HepG2 (cell line): ENCODE results near the gene NLRC5. TPM values are rescaled to one million over a fixed set of nuclear protein-coding genes. Genes with fewer than 3 reads are reported as not detected.

Source experiments
- BHLHE40 ChIP-seq: IDR thresholded peaks from 2 replicates; pipeline ENCODE4 v1.6.1; 2011; ENCODE audit warnings: low read length, improper control_type of control experiment
- EZH2 ChIP-seq: conservative IDR thresholded peaks from 2 replicates; pipeline ENCODE4 v1.6.1; 2012; ENCODE audit warnings: mild to moderate bottlenecking, low read depth, low read length, moderate library complexity
- FOXC1 ChIP-seq: sonication (generic); formaldehyde crosslinking; IDR thresholded peaks from 2 replicates; pipeline ENCODE4 v1.8.0; 2022; ENCODE audit warnings: mild to moderate bottlenecking, missing genetic modification reagents, borderline replicate concordance
- HNRNPL ChIP-seq: fragments of 200-400 bp; formaldehyde crosslinking; IDR thresholded peaks from 2 replicates; pipeline ENCODE4 v1.6.1; 2017; ENCODE audit warnings: mild to moderate bottlenecking, low read depth, low read length
- KIAA2018 ChIP-seq: sonication (generic); formaldehyde crosslinking; IDR thresholded peaks from 2 replicates; pipeline ENCODE4 v1.5.0; 2020; ENCODE audit warnings: mild to moderate bottlenecking, missing genetic modification reagents, borderline replicate concordance
- KLF13 ChIP-seq: sonication (generic); formaldehyde crosslinking; IDR thresholded peaks from 2 replicates; pipeline ENCODE4 v1.4.0; 2020; ENCODE audit warnings: mild to moderate bottlenecking, missing genetic modification reagents
- PATZ1 ChIP-seq: sonication (generic); formaldehyde crosslinking; IDR thresholded peaks from 2 replicates; pipeline ENCODE4 v1.4.0; 2020; ENCODE audit warnings: missing genetic modification reagents
- RARA ChIP-seq: IDR thresholded peaks from 2 replicates; pipeline ENCODE4 v1.6.1; 2016; ENCODE audit warnings: missing genetic modification reagents, missing compliant biosample characterization
- TAF1 ChIP-seq: sonication (generic); formaldehyde crosslinking; IDR thresholded peaks from 2 replicates; pipeline ENCODE4 v1.4.0; 2020; ENCODE audit warnings: missing genetic modification reagents
- THAP11 ChIP-seq: IDR thresholded peaks from 2 replicates; pipeline ENCODE4 v1.6.1; 2016; ENCODE audit warnings: missing biosample characterization, missing genetic modification reagents
- ZFP82 ChIP-seq: sonication (generic); formaldehyde crosslinking; IDR thresholded peaks from 2 replicates; pipeline ENCODE4 v1.5.1; 2020; ENCODE audit warnings: mild to moderate bottlenecking, missing genetic modification reagents, borderline replicate concordance
- ZFY ChIP-seq: sonication (generic); formaldehyde crosslinking; IDR thresholded peaks from 2 replicates; pipeline ENCODE4 v1.4.0; 2020; ENCODE audit warnings: missing genetic modification reagents
- ZNF256 ChIP-seq: sonication (generic); formaldehyde crosslinking; conservative IDR thresholded peaks from 2 replicates; pipeline ENCODE4 v1.4.0; 2020; ENCODE audit warnings: missing genetic modification reagents
- ZNF260 ChIP-seq: sonication (generic); formaldehyde crosslinking; IDR thresholded peaks from 2 replicates; pipeline ENCODE4 v1.4.0; 2020; ENCODE audit warnings: missing genetic modification reagents, low read depth, mild to moderate bottlenecking, borderline replicate concordance
- ZNF567 ChIP-seq: sonication (generic); formaldehyde crosslinking; IDR thresholded peaks from 2 replicates; pipeline ENCODE4 v1.8.1; 2023; ENCODE audit warnings: mild to moderate bottlenecking, missing genetic modification reagents, borderline replicate concordance
- ZNF724P ChIP-seq: sonication (generic); formaldehyde crosslinking; IDR thresholded peaks from 2 replicates; pipeline ENCODE4 v1.8.0; 2022; ENCODE audit warnings: missing genetic modification reagents, borderline replicate concordance
- ZNF75D ChIP-seq: sonication (generic); formaldehyde crosslinking; IDR thresholded peaks from 2 replicates; pipeline ENCODE4 v1.8.1; 2023; ENCODE audit warnings: missing genetic modification reagents, mild to moderate bottlenecking, borderline replicate concordance
- polyA plus RNA-seq, 8 experiments: library from polyadenylated mRNA; depleted of rRNA in 3 of 8; stranded (reverse) in 7 of 8; unstranded in 1 of 8; fragments of >200 nt; fragmentation: Illumina TruSeq in 4 of 8; extraction: Trizol in 4 of 8; gene quantifications; 2 replicates each; pipeline versions ENCODE4 v1.2.1 to v1.2.3, GENCODE V29; 2011 to 2016; ENCODE audit warnings: low read depth in 4 of 8, missing spikeins in 1 of 8, mixed read lengths in 1 of 8; ENCODE audit not compliant: insufficient read depth in 1 of 8
- total RNA-seq, 5 experiments: library from RNA; depleted of rRNA; stranded (reverse); fragments of >200 nt; fragmentation: Illumina TruSeq; extraction: Trizol; gene quantifications; 2 replicates each; pipeline ENCODE4 v1.2.3, GENCODE V29; 2016; ENCODE audit warnings: low read depth in 1 of 5
- TF ChIP-seq, protein P1 (sequence below): sonication (generic); formaldehyde crosslinking; IDR thresholded peaks from 2 replicates; pipeline ENCODE4 v1.5.1; 2020; ENCODE audit warnings: missing genetic modification reagents, mild to moderate bottlenecking, borderline replicate concordance

The NLRC5 gene
- total and polyA plus RNA-seq, 2 of the 13 experiments (the other 11 are each of a cell fraction or from before 2014, with no cell fraction given): 6.3 to 12.7 TPM

GRCh38 chr16:57061084-57061905, 71.9 kb downstream of the NLRC5 start (continued):
- TF ChIP-seq PATZ1 (peak; percentile 81), TAF1 (CRISPR knock-in tag) (peak; percentile 29; the same call in 1 of the 2 replicates), ZFY (CRISPR knock-in tag) (peak; percentile 18; the same call in 1 of the 2 replicates), FOXC1 (CRISPR knock-in tag) (no peak), ZNF256 (no peak), ZNF75D (CRISPR knock-in tag) (no peak), ZNF567 (no peak), THAP11 (0 out of 2 replicates have a peak, but pooled peaks have one; percentile 40), RARA (CRISPR knock-in tag) (peak; percentile 41; the same call in 1 of the 2 replicates), HNRNPL (peak; percentile 84), ZNF724P (CRISPR knock-in tag) (peak; percentile 72; the same call in 1 of the 2 replicates), EZH2 (no peak), KLF13 (0 out of 2 replicates have a peak, but pooled peaks have one; percentile 33), KIAA2018 (no peak), ZNF260 (CRISPR knock-in tag) (no peak), BHLHE40 (peak; percentile 97), ZFP82 (CRISPR knock-in tag) (no peak)
- TF ChIP-seq, protein P1, sequence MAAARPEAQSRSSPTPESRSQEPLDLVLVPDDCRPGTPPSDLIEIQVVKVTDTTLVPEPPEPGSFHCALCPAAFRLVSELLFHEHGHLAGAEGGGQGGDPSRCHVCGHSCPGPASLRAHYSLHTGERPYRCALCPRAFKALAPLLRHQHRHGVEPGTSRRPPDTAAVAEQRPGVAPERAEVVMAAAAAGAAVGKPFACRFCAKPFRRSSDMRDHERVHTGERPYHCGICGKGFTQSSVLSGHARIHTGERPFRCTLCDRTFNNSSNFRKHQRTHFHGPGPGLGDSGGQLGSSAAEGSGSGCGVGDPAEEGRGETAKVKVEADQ (CRISPR knock-in tag): no peak
